WERI-Rb-1 (cell line): ENCODE data around the gene JUNB.

Source experiments
- DNase-seq: peaks from one replicate; pipeline ENCODE4 v3.0.0-alpha.2; 2020
- H3K27ac ChIP-seq: fragments of 250-450 bp; sonication (Bioruptor Pico); 2 replicates; pipeline ENCODE4 v1.5.1; 2020; ENCODE audit warnings: mild to moderate bottlenecking, moderate library complexity
- H3K27me3 ChIP-seq: fragments of 250-450 bp; sonication (Bioruptor Pico); 2 replicates; pipeline ENCODE4 v1.5.1; 2021; ENCODE audit warnings: mild to moderate bottlenecking, low read depth, moderate library complexity; ENCODE audit not compliant: insufficient read depth, severe bottlenecking
- H3K36me3 ChIP-seq: fragments of 250-450 bp; sonication (Bioruptor Pico); 2 replicates; pipeline ENCODE4 v1.5.1; 2020; ENCODE audit warnings: mild to moderate bottlenecking, moderate library complexity
- H3K4me3 ChIP-seq: 2 replicates; pipeline ENCODE4 v1.5.1; 2011; ENCODE audit warnings: low read depth, mild to moderate bottlenecking, control low read depth, low read length
- H3K9me3 ChIP-seq: fragments of 250-450 bp; sonication (Bioruptor Pico); 2 replicates; pipeline ENCODE4 v1.5.1; 2021; ENCODE audit warnings: mild to moderate bottlenecking, moderate library complexity; ENCODE audit not compliant: severe bottlenecking
- CTCF ChIP-seq: IDR thresholded peaks from 2 replicates; pipeline ENCODE4 v1.5.1; 2011; ENCODE audit warnings: low read depth, mild to moderate bottlenecking, control low read depth, inconsistent platforms, low read length

Gene JUNB

DNA sequence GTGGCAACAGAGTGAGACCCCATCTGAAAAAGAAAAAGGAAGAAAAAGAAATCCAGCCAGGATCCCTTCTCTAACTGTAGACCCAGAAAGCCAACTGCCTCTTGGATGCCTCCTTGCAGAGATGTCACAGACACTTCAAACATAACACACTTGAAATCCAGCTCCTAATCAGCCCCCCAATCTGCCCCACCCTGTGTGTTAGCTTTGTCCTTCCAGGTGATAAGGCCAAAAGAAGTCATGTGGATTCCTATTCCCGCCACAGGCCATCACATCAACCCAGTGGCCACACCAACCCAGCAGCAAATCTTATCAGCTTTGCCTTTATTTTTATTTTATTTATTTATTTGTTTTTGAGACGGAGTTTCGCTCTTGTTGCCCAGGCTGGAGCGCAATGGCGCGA is 31.6 kb upstream of the JUNB start:
- H3K27me3 ChIP-seq = no peaks in the 10 kb centered on the region
- H3K27ac ChIP-seq = no peak overlapping the region
- peaks cover 20% of the 10 kb centered on the region for H3K36me3 ChIP-seq
- no peak for TF ChIP-seq CTCF
- no peak overlapping the region for H3K4me3 ChIP-seq
- no peak for DNase-seq
- H3K9me3 ChIP-seq = no peaks in the 10 kb centered on the region

DNA sequence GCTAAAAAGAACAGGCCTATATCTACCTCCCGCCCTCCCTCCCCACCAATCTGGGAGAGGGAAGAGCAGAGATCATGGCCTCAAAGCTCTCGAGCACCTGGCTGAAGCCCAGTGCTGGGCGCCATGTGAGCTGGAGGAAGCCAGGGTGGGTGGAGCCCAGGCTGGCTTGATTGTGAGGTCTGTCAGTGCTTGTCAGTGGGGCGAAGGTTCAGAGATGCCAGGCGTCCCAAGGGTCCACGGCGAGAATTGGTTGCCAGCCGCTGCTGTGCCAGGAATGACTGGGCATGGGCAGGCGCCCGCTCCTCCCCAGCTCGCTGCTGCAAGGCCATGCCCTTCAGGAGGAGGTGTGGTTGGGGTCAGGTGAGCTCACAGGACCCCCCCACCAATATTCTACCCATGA is 28.2 kb upstream of the JUNB start:
- H3K9me3 ChIP-seq = no peaks in the 10 kb centered on the region
- H3K36me3 ChIP-seq = peaks cover 41% of the 10 kb centered on the region
- H3K27me3 ChIP-seq = no peaks in the 10 kb centered on the region
- no peak overlapping the region for H3K4me3 ChIP-seq
- TF ChIP-seq CTCF = no peak
- DNase-seq = no peak
- no peak overlapping the region for H3K27ac ChIP-seq

DNA sequence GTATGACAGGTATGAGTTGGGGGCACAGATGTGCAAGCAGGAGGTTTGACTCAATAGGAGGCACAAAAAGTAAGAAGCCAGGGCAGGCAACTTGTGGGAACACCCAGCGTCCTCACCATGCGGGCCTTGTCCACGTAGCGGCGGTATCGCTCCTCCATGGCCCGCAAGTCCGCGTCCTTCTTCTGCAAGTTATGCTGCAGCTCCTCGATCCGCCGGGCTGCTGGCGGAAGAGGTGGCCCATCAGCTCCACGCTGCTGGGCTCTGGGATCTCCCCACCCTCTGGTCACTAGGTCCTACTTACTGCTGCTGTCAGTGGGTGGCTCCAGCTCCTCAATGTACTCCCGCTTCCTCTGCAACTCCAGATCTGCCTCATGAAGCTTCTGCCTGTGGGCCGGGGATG is 26.6 kb upstream of the JUNB start:
- no peak overlapping the region for H3K4me3 ChIP-seq
- H3K9me3 ChIP-seq = no peaks in the 10 kb centered on the region
- no peaks in the 10 kb centered on the region for H3K27me3 ChIP-seq
- TF ChIP-seq CTCF = no peak
- H3K36me3 ChIP-seq = peaks cover 46% of the 10 kb centered on the region
- no peak overlapping the region for H3K27ac ChIP-seq
- no peak for DNase-seq

GRCh38 chr19:12766051-12766521 is 25.2 kb upstream of the JUNB start:
- Histone ChIP-seq H3K36me3 (peaks cover 46% of the 10 kb centered on the region), H3K27me3 (no peaks in the 10 kb centered on the region), H3K9me3 (no peaks in the 10 kb centered on the region), H3K27ac (peak overlapping the region; percentile 71), H3K4me3 (peak overlapping the region; percentile 60)
- TF ChIP-seq CTCF = peak; percentile 87
- DNase-seq = peak; percentile 92

DNA sequence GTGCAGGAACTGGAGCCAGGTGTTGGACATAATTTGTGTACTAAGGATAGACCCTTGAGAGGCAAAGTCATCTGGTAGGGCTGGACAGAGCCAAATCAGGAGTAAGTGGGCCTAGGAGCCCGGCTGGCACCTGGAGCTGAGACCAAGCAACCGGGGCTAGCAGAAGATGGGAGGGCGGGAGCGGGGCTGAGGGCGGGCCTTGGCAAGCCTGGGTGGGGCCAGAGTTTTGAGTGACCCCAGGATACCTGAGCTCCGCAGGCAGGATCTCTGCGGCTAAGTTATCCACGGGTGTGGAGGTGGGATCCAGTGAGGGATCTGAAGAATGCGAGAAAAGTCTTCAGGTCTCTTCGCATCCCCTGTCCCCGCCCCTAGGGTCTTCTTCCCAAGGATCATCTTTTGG is 24.1 kb upstream of the JUNB start:
- Histone ChIP-seq H3K4me3 (no peak overlapping the region), H3K27ac (no peak overlapping the region), H3K9me3 (no peaks in the 10 kb centered on the region), H3K27me3 (no peaks in the 10 kb centered on the region), H3K36me3 (peaks cover 46% of the 10 kb centered on the region)
- DNase-seq = no peak
- TF ChIP-seq CTCF = no peak

- no peak for DNase-seq
- Histone ChIP-seq H3K27me3 (no peaks in the 10 kb centered on the region), H3K9me3 (no peaks in the 10 kb centered on the region), H3K4me3 (no peak overlapping the region), H3K36me3 (peaks cover 43% of the 10 kb centered on the region), H3K27ac (no peak overlapping the region)
- TF ChIP-seq CTCF = no peak
These were observed 23.6 kb upstream of the JUNB start for GRCh38 chr19:12767666-12768065.
